EL (cell line): ENCODE measurements around the gene GASK1A.
"Not testable (repeated sequence)": the region's sequence is repeated elsewhere in the genome, so short reads cannot be mapped to it uniquely, and the experiment has no call there.

Experiments
- DNase-seq: peaks from one replicate; pipeline ENCODE4 v3.0.0-alpha.2; 2016

Gene GASK1A

GRCh38 chr3:43034200-43034599 lies 55.1 kb downstream of the GASK1A start:
- no peak for DNase-seq

DNA sequence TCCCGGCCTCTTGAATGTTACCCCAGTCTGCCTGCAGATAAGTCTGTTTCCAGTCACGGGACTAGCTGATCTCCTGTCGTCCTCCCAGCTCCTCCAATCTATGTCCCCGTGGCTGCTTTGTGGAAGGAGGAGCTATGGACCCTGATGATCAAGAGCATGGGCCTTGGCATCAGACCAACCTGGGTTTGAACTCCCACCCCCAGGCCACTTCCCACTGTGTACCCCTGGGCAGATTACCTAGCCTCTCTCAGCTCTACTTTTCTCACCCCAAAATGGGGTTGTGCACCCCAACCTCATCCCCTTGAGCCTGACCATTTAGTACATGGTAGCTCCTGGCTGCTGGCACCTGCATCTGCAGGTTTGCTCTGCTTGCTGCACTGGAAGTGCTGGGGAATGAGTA lies 55.8 kb downstream of the GASK1A start:
- DNase-seq, result no peak

GRCh38 chr3:43035801-43036365 lies 56.8 kb downstream of the GASK1A start:
- no peak for DNase-seq

GRCh38 chr3:43036621-43037423 lies 57.7 kb downstream of the GASK1A start:
- DNase-seq, result no peak

DNA sequence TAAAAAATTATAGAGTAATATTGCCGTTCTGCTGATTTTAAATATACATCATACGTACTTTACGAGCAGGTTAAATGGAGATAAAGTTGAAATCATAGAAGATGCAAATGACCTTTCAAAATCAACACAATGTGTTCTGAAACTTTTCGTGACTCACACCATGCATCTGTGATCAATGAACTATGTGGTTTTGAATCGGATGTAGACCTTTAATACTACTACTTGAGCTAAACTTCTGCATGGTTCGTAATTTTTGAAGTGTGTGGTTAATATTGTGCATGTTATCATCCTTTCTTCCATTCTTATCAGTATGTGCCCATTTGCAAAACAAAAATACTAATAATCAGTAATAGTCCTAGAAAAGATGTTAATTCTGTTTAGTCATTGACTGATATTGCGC lies 58.9 kb downstream of the GASK1A start:
- DNase-seq, result no peak

- no peak for DNase-seq
Measured at GRCh38 chr3:43041517-43041916, 62.4 kb downstream of the GASK1A start.

- DNase-seq, result no peak
Measured at GRCh38 chr3:43043071-43043766, 64.1 kb downstream of the GASK1A start.

DNA sequence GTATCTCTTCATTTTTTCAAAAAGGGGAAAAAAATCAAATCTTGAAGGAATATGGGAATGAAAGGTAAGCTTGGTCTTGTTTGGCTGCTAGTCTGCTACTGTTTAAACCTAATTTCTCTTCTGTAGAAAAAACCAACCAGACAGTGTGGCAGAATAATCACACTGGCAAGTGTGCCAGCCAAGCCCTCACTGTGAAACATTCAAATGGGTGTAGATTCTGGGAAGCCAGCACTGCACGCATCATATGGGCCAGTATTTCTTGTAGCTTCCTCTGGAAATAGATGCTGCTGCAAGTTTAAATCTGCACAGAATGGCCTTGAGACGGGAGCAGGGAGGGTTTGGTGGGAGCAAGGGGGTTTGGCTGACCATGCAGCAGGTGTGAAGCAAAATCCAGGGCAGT lies 64.7 kb downstream of the GASK1A start:
- no peak for DNase-seq

GRCh38 chr3:43045079-43045478 lies 66.0 kb downstream of the GASK1A start:
- DNase-seq, result not testable (repeated sequence)

GRCh38 chr3:43046583-43046982 lies 67.5 kb downstream of the GASK1A start:
- DNase-seq, result no peak

- DNase-seq, result no peak
Measured at GRCh38 chr3:43048470-43048869, 69.4 kb downstream of the GASK1A start.

GRCh38 chr3:43053291-43053690 lies 74.2 kb downstream of the GASK1A start:
- no peak for DNase-seq

GRCh38 chr3:43054754-43055153 lies 75.6 kb downstream of the GASK1A start:
- no peak for DNase-seq

DNA sequence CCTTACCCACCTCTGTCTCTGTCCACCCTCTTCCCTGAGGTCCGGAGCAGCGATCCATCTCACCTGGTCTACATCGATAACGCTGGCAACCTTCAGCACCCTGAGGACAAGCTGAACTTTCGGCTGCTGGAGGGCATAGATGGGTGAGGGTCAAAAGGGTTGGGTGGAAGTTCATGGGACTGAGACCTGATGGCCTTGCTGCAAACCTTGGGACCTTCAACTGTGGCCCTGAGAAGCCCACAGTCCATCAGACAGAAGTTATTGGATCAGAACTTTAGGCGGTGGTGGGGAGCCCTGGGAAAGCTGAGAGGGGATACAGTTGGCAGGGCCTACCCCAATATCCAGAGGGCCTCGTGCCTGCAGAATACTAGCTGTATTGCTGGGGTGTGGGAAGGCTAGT lies 76.3 kb downstream of the GASK1A start:
- no peak for DNase-seq

- no peak for DNase-seq
Measured at GRCh38 chr3:43055806-43056770, 77.0 kb downstream of the GASK1A start.

DNA sequence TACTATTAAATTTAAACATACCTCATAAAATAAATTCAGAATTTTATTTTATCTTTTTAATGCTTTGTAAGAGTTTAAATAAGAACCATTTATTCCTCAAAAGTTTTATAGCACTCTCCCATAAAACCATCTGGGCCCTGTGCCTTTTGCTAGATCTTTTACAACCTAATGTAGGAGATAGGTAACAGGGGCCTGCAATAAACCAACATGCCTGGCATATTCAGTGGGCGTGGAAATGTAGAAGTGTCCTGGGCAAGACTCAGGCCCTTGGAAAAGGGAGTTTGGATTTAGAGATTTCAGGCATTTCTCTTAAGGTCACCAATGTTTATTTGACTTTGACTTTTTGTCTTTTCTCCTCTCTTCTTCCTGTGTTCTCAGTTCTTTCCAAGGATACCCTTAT lies 80.3 kb downstream of the GASK1A start:
- DNase-seq, result no peak

DNA sequence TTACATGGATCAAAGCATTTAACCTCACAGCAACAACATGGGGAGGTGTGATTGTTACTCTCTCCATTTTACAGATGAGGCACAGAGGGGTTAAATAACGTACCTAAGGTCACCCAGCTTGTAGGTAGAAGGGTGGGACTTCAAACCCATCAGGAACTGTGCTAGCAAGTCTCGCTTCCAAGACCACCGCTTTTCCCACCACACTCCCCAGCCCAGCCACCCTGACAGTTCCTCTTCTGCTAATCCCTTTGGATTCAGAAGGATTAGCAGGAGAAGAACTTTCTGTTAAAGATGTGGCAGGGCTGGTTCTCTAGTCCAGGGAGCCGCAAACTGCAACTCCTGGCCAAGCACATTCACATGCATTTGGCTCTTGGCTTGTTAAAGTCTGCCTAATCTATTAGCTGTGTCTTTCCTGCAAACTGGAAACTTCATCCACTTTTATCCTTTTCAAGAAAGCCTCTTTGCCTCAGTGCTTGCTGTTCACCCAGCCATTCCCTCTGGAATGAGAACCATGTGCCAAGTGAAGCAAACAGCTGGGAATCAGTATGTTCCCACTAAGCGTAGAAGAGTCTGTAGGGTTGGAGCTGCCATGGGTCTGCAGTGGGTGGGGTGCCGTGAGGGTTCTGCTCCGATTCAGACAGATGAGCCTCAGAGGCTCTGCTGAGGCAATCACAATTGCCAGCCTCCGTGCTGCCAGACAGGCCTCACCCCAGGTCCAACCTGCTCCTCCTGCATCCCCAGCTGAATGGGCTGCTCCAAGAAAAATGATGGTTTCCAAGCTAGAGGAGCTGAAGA lies 82.2 kb downstream of the GASK1A start:
- no peak for DNase-seq

- DNase-seq, result no peak
Measured at GRCh38 chr3:43062040-43062563, 83.0 kb downstream of the GASK1A start.

- no peak for DNase-seq
Measured at GRCh38 chr3:43062564-43063040, 83.5 kb downstream of the GASK1A start.

GRCh38 chr3:43063114-43063513 lies 84.0 kb downstream of the GASK1A start:
- no peak for DNase-seq

GRCh38 chr3:43070670-43071069 lies 91.6 kb downstream of the GASK1A start:
- DNase-seq, result not testable (repeated sequence)
